GM18508 (cell line): ENCODE data around the gene JAG2.

ENCODE experiments used
- ATAC-seq: cut with Tn5 transposase; IDR thresholded peaks from one replicate; pipeline ENCODE4 v1.9.1; 2021; ENCODE audit warnings: moderate number of reproducible peaks; ENCODE audit not compliant: insufficient read depth, unreplicated experiment

Gene JAG2

GRCh38 chr14:105096206-105096875 lies 72.2 kb downstream of the JAG2 start:
- no peak for ATAC-seq

GRCh38 chr14:105095236-105095805 lies 73.3 kb downstream of the JAG2 start:
- no peak for ATAC-seq

- no peak for ATAC-seq
Measured at GRCh38 chr14:105094193-105094907, 74.2 kb downstream of the JAG2 start.

- no peak for ATAC-seq
Measured at GRCh38 chr14:105093431-105094192, 75.0 kb downstream of the JAG2 start.

- no peak for ATAC-seq
Measured at GRCh38 chr14:105093038-105093430, 75.5 kb downstream of the JAG2 start.

- ATAC-seq: no peak
Measured at GRCh38 chr14:105092171-105093037, 76.2 kb downstream of the JAG2 start.

GRCh38 chr14:105091517-105092170 lies 76.9 kb downstream of the JAG2 start:
- no peak for ATAC-seq

GRCh38 chr14:105091054-105091516 lies 77.5 kb downstream of the JAG2 start:
- no peak for ATAC-seq
